ENCODE data around the gene DAPP1. TPM values are rescaled to one million over a fixed set of nuclear protein-coding genes. Genes with fewer than 3 reads are reported as not detected.

The DAPP1 gene
- total and polyA plus RNA-seq, 2 of the 4 experiments (the other 2 are of a cell fraction) = not detected

DNA sequence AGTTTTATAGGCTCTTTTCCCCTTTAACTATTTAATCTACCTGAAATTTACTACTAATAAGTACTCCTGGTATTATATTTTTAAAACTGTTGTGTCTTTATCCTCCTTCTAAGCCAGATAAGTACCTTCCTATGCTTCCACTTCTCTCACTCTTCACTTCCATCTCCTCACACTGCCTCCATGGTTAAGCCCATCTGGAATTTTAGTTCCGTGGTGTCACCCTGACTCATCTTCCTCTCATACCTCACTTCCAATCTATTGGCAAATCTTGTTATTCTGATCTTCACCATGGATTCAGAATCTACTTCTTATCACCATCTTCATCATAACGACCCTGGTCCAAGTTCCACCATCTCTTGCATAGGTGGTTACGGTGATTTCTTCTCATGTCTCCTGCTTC lies 32.7 kb upstream of the DAPP1 start:
- Histone ChIP-seq H3K9ac (ENCODE audit: low read depth, low read length) (no peak overlapping the region), H4K20me1 (ENCODE audit: insufficient read depth, low read length) (no peaks in the 10 kb centered on the region), H3K27me3 (ENCODE audit: control insufficient read depth, insufficient read depth, low read length) (no peaks in the 10 kb centered on the region; the same call in 1 of the 2 replicates), H3K4me1 (ENCODE audit: control insufficient read depth, insufficient read depth, low read length) (no peaks in the 10 kb centered on the region), H3K27ac (ENCODE audit: insufficient read depth, low read length) (no peak overlapping the region), H3K4me2 (ENCODE audit: low read depth, low read length) (no peak overlapping the region), H3K9me1 (ENCODE audit: insufficient read depth, low read length) (no peaks in the 10 kb centered on the region), H4K5ac (ENCODE audit: low read depth, low read length) (no peak overlapping the region), H2BK20ac (ENCODE audit: low read depth, low read length) (no peak overlapping the region), H3K23ac (ENCODE audit: low read depth, low read length) (no peak overlapping the region), H3K14ac (replicated peaks; ENCODE audit: low read depth, low read length) (no peak overlapping the region), H3K56ac (ENCODE audit: extremely low read depth, insufficient read depth, low read length) (no peak overlapping the region), H4K8ac (ENCODE audit: low read depth in 2 of 2, low read length in 2 of 2) (no peak overlapping the region), H2AK5ac (ENCODE audit: low read depth, low read length) (no peak overlapping the region), H2BK15ac (ENCODE audit: low read depth, low read length) (no peak overlapping the region), H2BK120ac (ENCODE audit: low read depth, low read length) (no peak overlapping the region), H3K4ac (ENCODE audit: low read depth, low read length) (no peak overlapping the region), H2AK9ac (replicated peaks; ENCODE audit: low read depth, low read length, poor library complexity) (no peak overlapping the region), H3K36me3 (ENCODE audit: control insufficient read depth, insufficient read depth, low read length) (no peaks in the 10 kb centered on the region), H3K18ac (ENCODE audit: low read depth, low read length) (no peak overlapping the region), H3K9me3 (ENCODE audit: control insufficient read depth, insufficient read depth, low read length) (no peaks in the 10 kb centered on the region), H4K91ac (ENCODE audit: insufficient read depth, low read depth, low read length) (no peak overlapping the region), H2AFZ (replicated peaks; ENCODE audit: low read length, poor library complexity) (no peak overlapping the region), H3K4me3 (ENCODE audit: insufficient read depth, low read depth, low read length) (no peak overlapping the region), H2BK5ac (ENCODE audit: low read depth, low read length, poor library complexity, severe bottlenecking) (no peak overlapping the region), H3K79me1 (ENCODE audit: low read depth in 1 of 2, low read length in 2 of 2) (no peaks in the 10 kb centered on the region)
- no peak for TF ChIP-seq MAFK (IDR thresholded peaks at IDR 0.05; ENCODE audit: low read depth, low read length)
- no peak for TF ChIP-seq MAZ (IDR thresholded peaks at IDR 0.05; ENCODE audit: borderline replicate concordance, low read depth, low read length)
- no peak for TF ChIP-seq CEBPB (IDR thresholded peaks at IDR 0.05; ENCODE audit: low read depth, low read length)
- TF ChIP-seq, protein P1, sequence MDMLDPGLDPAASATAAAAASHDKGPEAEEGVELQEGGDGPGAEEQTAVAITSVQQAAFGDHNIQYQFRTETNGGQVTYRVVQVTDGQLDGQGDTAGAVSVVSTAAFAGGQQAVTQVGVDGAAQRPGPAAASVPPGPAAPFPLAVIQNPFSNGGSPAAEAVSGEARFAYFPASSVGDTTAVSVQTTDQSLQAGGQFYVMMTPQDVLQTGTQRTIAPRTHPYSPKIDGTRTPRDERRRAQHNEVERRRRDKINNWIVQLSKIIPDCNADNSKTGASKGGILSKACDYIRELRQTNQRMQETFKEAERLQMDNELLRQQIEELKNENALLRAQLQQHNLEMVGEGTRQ (IDR thresholded peaks at IDR 0.05; ENCODE audit: low read depth, low read length) = no peak
- TF ChIP-seq RAD21 (IDR thresholded peaks at IDR 0.05; ENCODE audit: low read length) = no peak
- in situ Hi-C loops (cut with MboI; ENCODE audit: low sequenced_read_pairs) = no loop called here
- dilution Hi-C loops (cut with HindIII; ENCODE audit: low sequenced_read_pairs, unreplicated experiment) = no loop called here
- WGBS, 2 experiments (ENCODE audit: extremely low coverage in 2 of 2, insufficient read length in 1 of 2) = 60% methylated on average over 1 of the region's 3 CpGs; no CpG with 5 or more reads in 1 of the 2 experiments
- ATAC-seq (ENCODE audit: low read depth) (no peak), DNase-seq (no peak)
- CTCF ChIA-PET = no interaction called here
- BruUV-seq (replicated peaks) = no TSS peak
- intact Hi-C loops (cut with micrococcal nuclease) = no loop called here
- POLR2A ChIA-PET (ENCODE audit: unreplicated experiment) = no interaction called here
